Measurements from ENCODE around the gene PTGFR.

The PTGFR gene

GRCh38 chr1:78490861-78491450, at the start of gene PTGFR:
PTGFR (plus strand) TSS chr1:78490974; CDS start chr1:78492744, 1,770 bp downstream.
- TF ChIP-seq NFIC (IDR thresholded peaks at IDR 0.05) (no peak), ZBTB7A (IDR thresholded peaks at IDR 0.05; ENCODE audit: low read depth) (no peak), CREB1 (IDR thresholded peaks at IDR 0.05; ENCODE audit: low read depth) (no peak), EP300 (IDR thresholded peaks at IDR 0.05; ENCODE audit: borderline replicate concordance) (no peak), RAD21 (IDR thresholded peaks at IDR 0.05; ENCODE audit: low read depth) (no peak), REST (IDR thresholded peaks at IDR 0.05; ENCODE audit: low read depth) (no peak), TAF1 (IDR thresholded peaks at IDR 0.05; ENCODE audit: low read depth) (no peak), USF1 (IDR thresholded peaks at IDR 0.05) (no peak), TEAD4 (IDR thresholded peaks at IDR 0.05) (no peak), EGR1 (IDR thresholded peaks at IDR 0.05) (no peak), CEBPB (IDR thresholded peaks at IDR 0.05) (no peak), YY1 (IDR thresholded peaks at IDR 0.05; ENCODE audit: low read depth) (no peak), MAX (IDR thresholded peaks at IDR 0.05) (no peak), FOXM1 (IDR thresholded peaks at IDR 0.05; ENCODE audit: borderline replicate concordance, low read depth) (no peak), TCF12 (IDR thresholded peaks at IDR 0.05; ENCODE audit: low read depth) (no peak)

GRCh38 chr1:78441921-78442320, 48.9 kb upstream of the PTGFR start:
- TF ChIP-seq ZBTB7A (IDR thresholded peaks at IDR 0.05; ENCODE audit: low read depth): no peak
- TF ChIP-seq EGR1 (IDR thresholded peaks at IDR 0.05): no peak
- TF ChIP-seq TEAD4 (IDR thresholded peaks at IDR 0.05): no peak
- no peak for TF ChIP-seq TAF1 (IDR thresholded peaks at IDR 0.05; ENCODE audit: low read depth)
- no peak for TF ChIP-seq CREB1 (IDR thresholded peaks at IDR 0.05; ENCODE audit: low read depth)
- no peak for TF ChIP-seq EP300 (IDR thresholded peaks at IDR 0.05; ENCODE audit: borderline replicate concordance)
- TF ChIP-seq NFIC (IDR thresholded peaks at IDR 0.05): no peak
- no peak for TF ChIP-seq TCF12 (IDR thresholded peaks at IDR 0.05; ENCODE audit: low read depth)
- TF ChIP-seq USF1 (IDR thresholded peaks at IDR 0.05): no peak
- no peak for TF ChIP-seq FOXM1 (IDR thresholded peaks at IDR 0.05; ENCODE audit: borderline replicate concordance, low read depth)
- no peak for TF ChIP-seq RAD21 (IDR thresholded peaks at IDR 0.05; ENCODE audit: low read depth)
- no peak for TF ChIP-seq MAX (IDR thresholded peaks at IDR 0.05)
- TF ChIP-seq YY1 (IDR thresholded peaks at IDR 0.05; ENCODE audit: low read depth): no peak
- no peak for TF ChIP-seq CEBPB (IDR thresholded peaks at IDR 0.05)
- TF ChIP-seq REST (IDR thresholded peaks at IDR 0.05; ENCODE audit: low read depth): no peak

- TF ChIP-seq EGR1 (IDR thresholded peaks at IDR 0.05) (no peak), CEBPB (IDR thresholded peaks at IDR 0.05) (no peak), YY1 (IDR thresholded peaks at IDR 0.05; ENCODE audit: low read depth) (no peak)
Measured at GRCh38 chr1:78447086-78447485, 43.7 kb upstream of the PTGFR start.

GRCh38 chr1:78464449-78464891, 26.3 kb upstream of the PTGFR start:
- no peak for TF ChIP-seq FOXM1 (IDR thresholded peaks at IDR 0.05; ENCODE audit: borderline replicate concordance, low read depth)
- no peak for TF ChIP-seq ZBTB7A (IDR thresholded peaks at IDR 0.05; ENCODE audit: low read depth)
- TF ChIP-seq REST (IDR thresholded peaks at IDR 0.05; ENCODE audit: low read depth): no peak
- no peak for TF ChIP-seq TEAD4 (IDR thresholded peaks at IDR 0.05)
- no peak for TF ChIP-seq YY1 (IDR thresholded peaks at IDR 0.05; ENCODE audit: low read depth)
- no peak for TF ChIP-seq CEBPB (IDR thresholded peaks at IDR 0.05)
- TF ChIP-seq CREB1 (IDR thresholded peaks at IDR 0.05; ENCODE audit: low read depth): no peak
- TF ChIP-seq USF1 (IDR thresholded peaks at IDR 0.05): no peak
- no peak for TF ChIP-seq EGR1 (IDR thresholded peaks at IDR 0.05)
- no peak for TF ChIP-seq NFIC (IDR thresholded peaks at IDR 0.05)
- no peak for TF ChIP-seq EP300 (IDR thresholded peaks at IDR 0.05; ENCODE audit: borderline replicate concordance)

Measured in Ishikawa (cell line).